Liver (tissue), 9 donors: ENCODE results near the gene ALG12. TPM values are rescaled to one million over a fixed set of nuclear protein-coding genes. Genes with fewer than 3 reads are reported as not detected.

Source experiments
- DNase-seq: peaks from one replicate; pipeline ENCODE4 v3.0.0-alpha.2; 2017; ENCODE audit warnings: low spot score
- H3K27ac ChIP-seq, 2 donors: one replicate each; pipeline ENCODE4 v1.7.0; 2013; ENCODE audit warnings: inconsistent platforms in 2 of 2, low read length in 2 of 2, control low read depth in 1 of 2, low read depth in 1 of 2, mild to moderate bottlenecking in 1 of 2
- H3K27me3 ChIP-seq, 4 donors: one replicate each; pipeline versions ENCODE4 v1.6.1 to v1.7.0; 2013; ENCODE audit warnings: low read length in 3 of 4, inconsistent platforms in 1 of 4, mild to moderate bottlenecking in 1 of 4, moderate library complexity in 1 of 4; ENCODE audit not compliant: control insufficient read depth in 4 of 4, insufficient read depth in 4 of 4
- H3K36me3 ChIP-seq, 4 donors: one replicate each; pipeline versions ENCODE4 v1.6.1 to v1.7.0; 2013; ENCODE audit warnings: low read length in 3 of 4, mild to moderate bottlenecking in 3 of 4, low read depth in 1 of 4, moderate library complexity in 1 of 4; ENCODE audit not compliant: control insufficient read depth in 4 of 4, insufficient read depth in 3 of 4
- H3K4me1 ChIP-seq, 4 donors: one replicate each; pipeline versions ENCODE4 v1.6.1 to v1.7.0; 2013; ENCODE audit warnings: low read length in 3 of 4, mild to moderate bottlenecking in 3 of 4, moderate library complexity in 1 of 4; ENCODE audit not compliant: control insufficient read depth in 4 of 4, insufficient read depth in 4 of 4
- H3K4me3 ChIP-seq, 3 donors: one replicate each; pipeline versions ENCODE4 v1.6.1 to v1.7.0; 2013; ENCODE audit warnings: low read length in 3 of 3, control low read depth in 1 of 3, low read depth in 1 of 3, mild to moderate bottlenecking in 1 of 3
- H3K9ac ChIP-seq, 2 donors: one replicate each; pipeline ENCODE4 v1.7.0; 2013; ENCODE audit warnings: low read length in 2 of 2, mild to moderate bottlenecking in 2 of 2, moderate library complexity in 2 of 2, control low read depth in 1 of 2, low read depth in 1 of 2
- H3K9me3 ChIP-seq, 4 donors: one replicate each; pipeline versions ENCODE4 v1.6.1 to v1.7.0; 2013; ENCODE audit warnings: low read length in 3 of 4; ENCODE audit not compliant: control insufficient read depth in 4 of 4
- ATF3 ChIP-seq: IDR thresholded peaks from 2 replicates; pipeline ENCODE4 v1.6.1; 2016; ENCODE audit warnings: antibody characterized with exemption
- CTCF ChIP-seq: fragments of 150-350 bp; IDR thresholded peaks from 2 replicates; pipeline ENCODE4 v1.5.1; 2017; ENCODE audit warnings: improper control_type of control experiment, low read depth, low read length; ENCODE audit not compliant: missing input control
- EGR1 ChIP-seq, 2 donors: IDR thresholded peaks; 2 replicates each; pipeline ENCODE4 v1.6.1; 2016 to 2018; ENCODE audit warnings: antibody characterized with exemption in 2 of 2, low read depth in 2 of 2
- FOXA1 ChIP-seq: IDR thresholded peaks from 2 replicates; pipeline ENCODE4 v1.6.1; 2016; ENCODE audit warnings: antibody characterized with exemption
- FOXA2 ChIP-seq: IDR thresholded peaks from 2 replicates; pipeline ENCODE4 v1.6.1; 2016; ENCODE audit warnings: antibody characterized with exemption
- GABPA ChIP-seq, 2 donors: IDR thresholded peaks in 1 of 2; conservative IDR thresholded peaks in 1 of 2; 2 replicates each; pipeline ENCODE4 v1.6.1; 2016; ENCODE audit warnings: antibody characterized with exemption in 2 of 2, mild to moderate bottlenecking in 1 of 2, moderate library complexity in 1 of 2
- HNF4A ChIP-seq, 2 donors: conservative IDR thresholded peaks; 2 replicates each; pipeline ENCODE4 v1.6.1; 2016; ENCODE audit warnings: antibody characterized with exemption in 2 of 2, mild to moderate bottlenecking in 2 of 2
- HNF4G ChIP-seq: IDR thresholded peaks from 2 replicates; pipeline ENCODE4 v1.6.1; 2016; ENCODE audit warnings: antibody characterized with exemption
- MAX ChIP-seq: IDR thresholded peaks from 2 replicates; pipeline ENCODE4 v1.6.1; 2016; ENCODE audit warnings: antibody characterized with exemption
- NR2F2 ChIP-seq: IDR thresholded peaks from 2 replicates; pipeline ENCODE4 v1.6.1; 2016; ENCODE audit warnings: antibody characterized with exemption
- RAD21 ChIP-seq, 2 donors: IDR thresholded peaks; 2 replicates each; pipeline ENCODE4 v1.6.1; 2016; ENCODE audit warnings: antibody characterized with exemption in 2 of 2, mild to moderate bottlenecking in 2 of 2
- REST ChIP-seq: IDR thresholded peaks from 2 replicates; pipeline ENCODE4 v1.6.1; 2016; ENCODE audit warnings: antibody characterized with exemption, mild to moderate bottlenecking
- RXRA ChIP-seq, 2 donors: IDR thresholded peaks; 2 replicates each; pipeline ENCODE4 v1.6.1; 2017 to 2018; ENCODE audit warnings: antibody characterized with exemption in 2 of 2, mild to moderate bottlenecking in 1 of 2
- SP1 ChIP-seq: IDR thresholded peaks from 2 replicates; pipeline ENCODE4 v1.6.1; 2018; ENCODE audit warnings: antibody characterized with exemption, mild to moderate bottlenecking
- TAF1 ChIP-seq: conservative IDR thresholded peaks from 2 replicates; pipeline ENCODE4 v1.6.1; 2016; ENCODE audit warnings: antibody characterized with exemption, mild to moderate bottlenecking
- YY1 ChIP-seq: IDR thresholded peaks from 2 replicates; pipeline ENCODE4 v1.6.1; 2016; ENCODE audit warnings: antibody characterized with exemption, mild to moderate bottlenecking
- ZBTB33 ChIP-seq: IDR thresholded peaks from 2 replicates; pipeline ENCODE4 v1.6.1; 2016; ENCODE audit warnings: antibody characterized with exemption
- WGBS: extraction: QIAGEN DNeasy Blood & Tissue Kit; methylation state at CpG from one replicate; pipeline ENCODE4 v1.1.7; 2013; 5-methylcytosine and 5-hydroxymethylcytosine counted together
- polyA plus RNA-seq, 2 donors: library from polyadenylated mRNA; stranded (reverse) in 1 of 2; unstranded in 1 of 2; fragments of 200-250 nt in 1 of 2; fragments of >200 nt in 1 of 2; fragmentation: Nextera tagmentation in 1 of 2; extraction: Ambion mirVana in 1 of 2; gene quantifications; one replicate each; pipeline versions ENCODE4 v1.2.1 to v1.2.3, GENCODE V29; 2013 to 2015
- total RNA-seq, 2 donors: library from RNA; depleted of rRNA; stranded (reverse); fragments of >200 nt; gene quantifications; one replicate each; pipeline ENCODE4 v1.2.3, GENCODE V29; 2014
- donor health status: healthy.
- donor health status: healthy.
- donor health status: healthy.
- donor health status: healthy.
- donor health status: healthy.

ALG12 gene
- total RNA-seq: 10 to 100 TPM; 10.4 to 20.2 TPM
- 10 to 100 TPM; 12.5 to 15.6 TPM for polyA plus RNA-seq

GRCh38 chr22:49917974-49918910 is at the start of gene ALG12, which contains the start of gene CRELD2:
TSS of gene ALG12 (minus strand) at chr22:49918438. CDS start at chr22:49913765, 4,673 bp downstream.
TSS of gene CRELD2 (plus strand) at chr22:49918634. CDS start at chr22:49918770, 136 bp downstream.
- Histone ChIP-seq H3K4me3 (peak within 1 kb of the TSS; percentile 64 to 89 (median 79)), H3K9me3 (no peaks in the 10 kb centered on the region), H3K27me3 (no peaks in the 10 kb centered on the region), H3K36me3 (peaks cover 0 to 17% (median 8%) of the 10 kb centered on the region in 4 donors), H3K9ac (peak within 1 kb of the TSS; percentile 39 to 40), H3K27ac (peak within 1 kb of the TSS; percentile 79 to 93), H3K4me1 (peaks cover 0 to 18% (median 10%) of the 10 kb centered on the region in 4 donors)
- TF ChIP-seq REST (no peak), RAD21 (IDR thresholded peaks at IDR 0.05) (peak in 1 of 2 donors; percentile 34), SP1 (peak; percentile 41), HNF4A (conservative IDR thresholded peaks at IDR 0.05) (no peak), YY1 (peak; percentile 98), GABPA (IDR thresholded peaks at IDR 0.05 in 1 of 2, conservative IDR thresholded peaks at IDR 0.05 in 1 of 2) (peak in 1 of 2 donors; percentile 63), EGR1 (IDR thresholded peaks at IDR 0.05; ENCODE audit: low read depth in 2 of 2) (peak in 1 of 2 donors; percentile 44)
- DNase-seq: peak; percentile 97
- WGBS: under 1% methylated on average over 103 of the region's 103 CpGs

- H3K27ac ChIP-seq: peak overlapping the region; percentile 95 to 99
- peak; percentile 43 for TF ChIP-seq TAF1
- peak; percentile 98 for TF ChIP-seq SP1
- TF ChIP-seq RXRA (IDR thresholded peaks at IDR 0.05): peak; percentile 94 to 95
- peak; percentile 86 for TF ChIP-seq MAX
- peak; percentile 83 for TF ChIP-seq FOXA1
- no peak for TF ChIP-seq CTCF
- TF ChIP-seq FOXA2: peak; percentile 69
- TF ChIP-seq GABPA (IDR thresholded peaks at IDR 0.05 in 1 of 2, conservative IDR thresholded peaks at IDR 0.05 in 1 of 2): peak in 1 of 2 donors; percentile 18
- peak; percentile 25 to 27 for TF ChIP-seq EGR1 (IDR thresholded peaks at IDR 0.05; ENCODE audit: low read depth in 2 of 2)
- peak; percentile 77 for TF ChIP-seq REST
- peak; percentile 58 for TF ChIP-seq ZBTB33
- TF ChIP-seq RAD21 (IDR thresholded peaks at IDR 0.05): peak; percentile 30 to 48
- peak; percentile 94 to 96 for TF ChIP-seq HNF4A (conservative IDR thresholded peaks at IDR 0.05)
- TF ChIP-seq HNF4G: peak; percentile 90
- TF ChIP-seq NR2F2: peak; percentile 94
- peak; percentile 29 for TF ChIP-seq ATF3
Observed at GRCh38 chr22:49967706-49968208, 49.5 kb upstream of the ALG12 start.

More at GRCh38 chr22:49967706-49968208, 49.5 kb upstream of the ALG12 start:
- Histone ChIP-seq H3K9ac (peak overlapping the region; percentile 68), H3K36me3 (peaks cover 0 to 10% (median 3%) of the 10 kb centered on the region in 4 donors), H3K4me1 (peaks cover 44 to 87% (median 65%) of the 10 kb centered on the region in 4 donors), H3K9me3 (no peaks in the 10 kb centered on the region), H3K27me3 (no peaks in the 10 kb centered on the region), H3K4me3 (peak overlapping the region; percentile 1 to 32 (median 2))
- no peak for DNase-seq
- WGBS: 19% methylated on average over 18 of the region's 18 CpGs
